ENCODE data around the gene LUC7L. TPM values are rescaled to one million over a fixed set of nuclear protein-coding genes. Genes with fewer than 3 reads are reported as not detected.
"Not testable (repeated sequence)": the region's sequence is repeated elsewhere in the genome, so short reads cannot be mapped to it uniquely, and the experiment has no call there.

The LUC7L gene
- polyA plus RNA-seq, 10 donors = 51.7 to 94.1 (median 67.2) TPM

- DNase-seq = no peak
Measured at GRCh38 chr16:166375-167121, 62.7 kb downstream of the LUC7L start.

- DNase-seq = no peak
Measured at GRCh38 chr16:165539-166374, 63.5 kb downstream of the LUC7L start, which contains the start of gene HBM. Gene HBM (plus strand): TSS chr16:165978. CDS start chr16:165998, 20 bp downstream.

- DNase-seq = no peak
Measured at GRCh38 chr16:164827-165538, 64.3 kb downstream of the LUC7L start.

- not testable (repeated sequence) for DNase-seq
Measured at GRCh38 chr16:164134-164823, 65.0 kb downstream of the LUC7L start.

GRCh38 chr16:163696-164095 lies 65.6 kb downstream of the LUC7L start:
- not testable (repeated sequence) for DNase-seq

GRCh38 chr16:163139-163538 lies 66.1 kb downstream of the LUC7L start:
- DNase-seq = not testable (repeated sequence)

- no peak for DNase-seq
Measured at GRCh38 chr16:162271-162991, 66.8 kb downstream of the LUC7L start.

GRCh38 chr16:160691-161190 lies 68.5 kb downstream of the LUC7L start:
- DNase-seq = no peak

GRCh38 chr16:160242-160641 lies 69.0 kb downstream of the LUC7L start:
- not testable (repeated sequence) for DNase-seq

GRCh38 chr16:159136-159849 lies 70.0 kb downstream of the LUC7L start:
- no peak for DNase-seq

- DNase-seq = no peak
Measured at GRCh38 chr16:155031-155398, 74.2 kb downstream of the LUC7L start.

GRCh38 chr16:154217-155030 lies 74.8 kb downstream of the LUC7L start:
- DNase-seq = peak in 2 of 3 donors; percentile 38 to 82

GRCh38 chr16:153550-154216 lies 75.6 kb downstream of the LUC7L start:
- DNase-seq = not testable (repeated sequence)

GRCh38 chr16:153129-153521 lies 76.1 kb downstream of the LUC7L start:
- not testable (repeated sequence) for DNase-seq

- no peak for DNase-seq
Measured at GRCh38 chr16:152141-153128, 76.8 kb downstream of the LUC7L start, which contains the start of gene HBZ. Gene HBZ (plus strand): TSS chr16:152644. CDS start chr16:152910, 266 bp downstream.

- no peak for DNase-seq
Measured at GRCh38 chr16:149024-149660, 80.1 kb downstream of the LUC7L start.

- DNase-seq = no peak
Measured at GRCh38 chr16:146646-147045, 82.6 kb downstream of the LUC7L start.
